ENCODE data around the gene MRPS34.

DNA sequence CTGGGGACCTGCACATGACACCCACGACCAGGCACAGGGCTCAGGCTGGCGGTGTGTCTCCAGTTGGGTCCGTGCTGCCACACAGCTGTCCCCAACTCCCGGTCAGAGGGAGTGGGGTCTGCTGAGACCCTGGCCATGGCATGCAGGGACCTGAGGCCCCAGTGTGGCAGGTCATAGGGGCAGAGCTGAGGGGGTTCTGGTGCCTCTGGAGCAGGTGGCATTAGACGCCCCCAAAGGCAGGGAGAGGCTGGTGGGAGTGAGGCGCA, 14.1 kb upstream of the MRPS34 start:
- TF ChIP-seq, protein P1, sequence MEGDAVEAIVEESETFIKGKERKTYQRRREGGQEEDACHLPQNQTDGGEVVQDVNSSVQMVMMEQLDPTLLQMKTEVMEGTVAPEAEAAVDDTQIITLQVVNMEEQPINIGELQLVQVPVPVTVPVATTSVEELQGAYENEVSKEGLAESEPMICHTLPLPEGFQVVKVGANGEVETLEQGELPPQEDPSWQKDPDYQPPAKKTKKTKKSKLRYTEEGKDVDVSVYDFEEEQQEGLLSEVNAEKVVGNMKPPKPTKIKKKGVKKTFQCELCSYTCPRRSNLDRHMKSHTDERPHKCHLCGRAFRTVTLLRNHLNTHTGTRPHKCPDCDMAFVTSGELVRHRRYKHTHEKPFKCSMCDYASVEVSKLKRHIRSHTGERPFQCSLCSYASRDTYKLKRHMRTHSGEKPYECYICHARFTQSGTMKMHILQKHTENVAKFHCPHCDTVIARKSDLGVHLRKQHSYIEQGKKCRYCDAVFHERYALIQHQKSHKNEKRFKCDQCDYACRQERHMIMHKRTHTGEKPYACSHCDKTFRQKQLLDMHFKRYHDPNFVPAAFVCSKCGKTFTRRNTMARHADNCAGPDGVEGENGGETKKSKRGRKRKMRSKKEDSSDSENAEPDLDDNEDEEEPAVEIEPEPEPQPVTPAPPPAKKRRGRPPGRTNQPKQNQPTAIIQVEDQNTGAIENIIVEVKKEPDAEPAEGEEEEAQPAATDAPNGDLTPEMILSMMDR (IDR thresholded peaks at IDR 0.05): no peak
- TF ChIP-seq POLR2A (IDR thresholded peaks at IDR 0.05) (no peak), POLR2AphosphoS5 (IDR thresholded peaks at IDR 0.05) (no peak), EP300 (IDR thresholded peaks at IDR 0.05) (no peak)

All from gastroesophageal sphincter (tissue), 3 donors.